H1 (cell line): ENCODE results near the gene UBE2J1. TPM values are rescaled to one million over a fixed set of nuclear protein-coding genes. Genes with fewer than 3 reads are reported as not detected.

Source experiments
- CTCF ChIA-PET: fragments of 300-600 bp; sonication (Branson Sonifier 250); formaldehyde crosslinking; loops from one replicate; lab custom pipeline; 2021; ENCODE audit not compliant: partially characterized antibody; lab: Charles Lee
- POLR2A ChIA-PET: fragments of 300-600 bp; sonication (Branson Sonifier 250); formaldehyde crosslinking; loops from one replicate; lab custom pipeline; 2021; ENCODE audit warnings: inconsistent platforms; ENCODE audit not compliant: partially characterized antibody; lab: Charles Lee
- DNase-seq, 2 experiments: peaks; one replicate each; pipeline versions ENCODE4 v3.0.0 to v3.0.0-alpha.2; 2010 to 2022; ENCODE audit warnings: low spot score in 2 of 2, low read depth in 1 of 2, mixed read lengths in 1 of 2
- FAIRE-seq: peaks from 2 replicates; lab custom pipeline; 2011; peaks lifted over from hg19 to GRCh38; lab: Jason Lieb, UNC
- H2AFZ ChIP-seq: 2 replicates; pipeline ENCODE4 v1.8.1; 2012; ENCODE audit warnings: low read length, inconsistent platforms
- H2AK5ac ChIP-seq: 2 replicates; pipeline ENCODE4 v1.6.1; 2013; ENCODE audit warnings: low read depth, low read length
- H2BK120ac ChIP-seq: replicated peaks from 2 replicates; pipeline ENCODE3; 2013; ENCODE audit warnings: low read depth, low read length, inconsistent platforms
- H2BK12ac ChIP-seq: 2 replicates; pipeline ENCODE4 v1.6.1; 2013; ENCODE audit warnings: low read depth, low read length
- H2BK15ac ChIP-seq: 2 replicates; pipeline ENCODE4 v1.6.1; 2013; ENCODE audit warnings: low read length
- H2BK20ac ChIP-seq: 2 replicates; pipeline ENCODE4 v1.6.1; 2013; ENCODE audit warnings: low read length
- H2BK5ac ChIP-seq: 2 replicates; pipeline ENCODE4 v1.6.1; 2013; ENCODE audit warnings: low read depth, low read length
- H3K14ac ChIP-seq: 2 replicates; pipeline ENCODE4 v1.6.1; 2013; ENCODE audit warnings: inconsistent platforms; ENCODE audit not compliant: insufficient read length
- H3K18ac ChIP-seq: 2 replicates; pipeline ENCODE4 v1.6.1; 2013; ENCODE audit warnings: low read length; ENCODE audit errors: extremely low read depth
- H3K23ac ChIP-seq: 2 replicates; pipeline ENCODE4 v1.6.1; 2013; ENCODE audit warnings: inconsistent platforms; ENCODE audit not compliant: insufficient read length
- H3K23me2 ChIP-seq: 2 replicates; pipeline ENCODE4 v1.6.1; 2013; ENCODE audit warnings: low read depth, low read length
- H3K27ac ChIP-seq: 2 replicates; pipeline ENCODE4 v1.6.1; 2011; ENCODE audit warnings: low read depth, low read length, inconsistent platforms
- H3K27me3 ChIP-seq, 4 experiments: replicated peaks in 1 of 4; 1 replicate in 1 of 4; 2 replicates in 3 of 4; pipeline versions ENCODE4 v1.6.1 to v1.8.1; 2011 to 2013; ENCODE audit warnings: low read length in 3 of 4, mild to moderate bottlenecking in 3 of 4, inconsistent platforms in 2 of 4, mixed read lengths in 2 of 4, moderate library complexity in 1 of 4; ENCODE audit not compliant: control insufficient read depth in 3 of 4, insufficient read depth in 3 of 4; ENCODE audit errors: extremely low read depth in 1 of 4
- H3K36me3 ChIP-seq, 4 experiments: 2 replicates each; pipeline versions ENCODE4 v1.6.1 to v1.8.1; 2011 to 2013; ENCODE audit warnings: mild to moderate bottlenecking in 4 of 4, low read length in 3 of 4, moderate library complexity in 2 of 4, control low read depth in 1 of 4, inconsistent platforms in 1 of 4; ENCODE audit not compliant: insufficient read depth in 4 of 4, control insufficient read depth in 2 of 4
- H3K4ac ChIP-seq: replicated peaks from 2 replicates; pipeline ENCODE3; 2013; ENCODE audit warnings: low read length, low read depth, mixed read lengths, inconsistent platforms; ENCODE audit not compliant: insufficient read length
- H3K4me1 ChIP-seq, 4 experiments: replicated peaks in 1 of 4; 1 replicate in 1 of 4; 2 replicates in 3 of 4; pipeline versions ENCODE4 v1.6.1 to v1.8.1; 2011 to 2013; ENCODE audit warnings: low read length in 3 of 4, inconsistent platforms in 2 of 4, mixed read lengths in 1 of 4; ENCODE audit not compliant: insufficient read depth in 4 of 4, control insufficient read depth in 3 of 4
- H3K4me2 ChIP-seq, 2 experiments: 2 replicates each; pipeline versions ENCODE4 v1.6.1 to v1.8.1; 2011 to 2013; ENCODE audit warnings: low read depth in 2 of 2, low read length in 2 of 2, control low read depth in 1 of 2, inconsistent platforms in 1 of 2, mild to moderate bottlenecking in 1 of 2; ENCODE audit not compliant: insufficient read depth in 1 of 2
- H3K4me3 ChIP-seq, 4 experiments: fragments of 200-600, 300-600 bp in 1 of 4; sonication (generic), shearing (Covaris generic), sonication (Bioruptor Twin) in 1 of 4; 2 replicates each; pipeline versions ENCODE4 v1.5.1 to v1.8.1; 2011 to 2016; ENCODE audit warnings: low read length in 4 of 4, low read depth in 3 of 4, control low read depth in 2 of 4, inconsistent platforms in 2 of 4, mild to moderate bottlenecking in 2 of 4, mixed read lengths in 1 of 4, moderate library complexity in 1 of 4; ENCODE audit not compliant: insufficient read depth in 2 of 4; ENCODE audit errors: extremely low read depth in 1 of 4
- H3K56ac ChIP-seq: replicated peaks from 2 replicates; pipeline ENCODE3; 2013; ENCODE audit warnings: low read depth, mild to moderate bottlenecking, mixed read lengths, low read length, inconsistent platforms; ENCODE audit not compliant: insufficient read length
- H3K79me1 ChIP-seq: 2 replicates; pipeline ENCODE4 v1.6.1; 2013; ENCODE audit warnings: low read depth, low read length, control low read depth
- H3K79me2 ChIP-seq, 2 experiments: 2 replicates each; pipeline versions ENCODE4 v1.6.1 to v1.8.1; 2012 to 2013; ENCODE audit warnings: low read length in 2 of 2, mild to moderate bottlenecking in 2 of 2, inconsistent platforms in 1 of 2; ENCODE audit not compliant: insufficient read depth in 2 of 2, control insufficient read depth in 1 of 2
- H3K9ac ChIP-seq, 4 experiments: replicated peaks in 1 of 4; 1 replicate in 1 of 4; 2 replicates in 3 of 4; pipeline versions ENCODE4 v1.6.1 to v1.8.1; 2011 to 2013; ENCODE audit warnings: low read depth in 3 of 4, low read length in 3 of 4, control low read depth in 2 of 4, mild to moderate bottlenecking in 2 of 4, moderate library complexity in 2 of 4, inconsistent platforms in 1 of 4; ENCODE audit errors: extremely low read depth in 1 of 4
- H3K9me3 ChIP-seq, 2 experiments: 2 replicates each; pipeline versions ENCODE4 v1.6.1 to v1.8.1; 2012 to 2013; ENCODE audit warnings: mild to moderate bottlenecking in 2 of 2, moderate library complexity in 2 of 2, control low read depth in 1 of 2, inconsistent platforms in 1 of 2, low read depth in 1 of 2, low read length in 1 of 2, mixed read lengths in 1 of 2; ENCODE audit not compliant: insufficient read depth in 2 of 2
- H4K20me1 ChIP-seq, 2 experiments: replicated peaks in 1 of 2; 2 replicates each; pipeline versions ENCODE3 to v1.8.1; 2011 to 2013; ENCODE audit warnings: inconsistent platforms in 2 of 2, low read length in 2 of 2, mild to moderate bottlenecking in 1 of 2; ENCODE audit not compliant: insufficient read depth in 2 of 2, control insufficient read depth in 1 of 2
- H4K5ac ChIP-seq: 2 replicates; pipeline ENCODE4 v1.6.1; 2013; ENCODE audit warnings: low read length, low read depth, mixed read lengths, inconsistent platforms; ENCODE audit not compliant: insufficient read length
- H4K8ac ChIP-seq: 2 replicates; pipeline ENCODE4 v1.8.0; 2013; ENCODE audit warnings: mild to moderate bottlenecking, moderate library complexity, low read length, inconsistent platforms; ENCODE audit not compliant: insufficient read depth; ENCODE audit errors: extremely low read depth
- H4K91ac ChIP-seq: replicated peaks from 2 replicates; pipeline ENCODE3; 2013; ENCODE audit warnings: low read length, mixed read lengths, inconsistent platforms; ENCODE audit not compliant: insufficient read length
- polyA plus RNA-seq, 7 experiments: library from polyadenylated mRNA; depleted of rRNA in 3 of 7; stranded (reverse) in 5 of 7; unstranded in 2 of 7; fragments of >200 nt in 5 of 7; fragments of 200-250 nt in 2 of 7; gene quantifications; 1 replicate in 5 of 7; 2 replicates in 1 of 7; 4 replicates in 1 of 7; pipeline versions ENCODE4 v1.2.1 to v1.2.3, GENCODE V29; 2011 to 2013; ENCODE audit warnings: missing spikeins in 2 of 7, mixed read lengths in 2 of 7
- total RNA-seq: library from RNA; stranded (reverse); fragmentation: NEBNext Ultra II Directional; extraction: Animal tissue kit (Norgen Biotek cat#: 25700); gene quantifications from 2 replicates; pipeline ENCODE4 v1.2.1, GENCODE V29; 2021

Gene UBE2J1
- total and polyA plus RNA-seq, 2 of the 8 experiments (the other 6 are each of a cell fraction or from before 2014, with no cell fraction given) = 8.5 to 15.2 TPM

DNA sequence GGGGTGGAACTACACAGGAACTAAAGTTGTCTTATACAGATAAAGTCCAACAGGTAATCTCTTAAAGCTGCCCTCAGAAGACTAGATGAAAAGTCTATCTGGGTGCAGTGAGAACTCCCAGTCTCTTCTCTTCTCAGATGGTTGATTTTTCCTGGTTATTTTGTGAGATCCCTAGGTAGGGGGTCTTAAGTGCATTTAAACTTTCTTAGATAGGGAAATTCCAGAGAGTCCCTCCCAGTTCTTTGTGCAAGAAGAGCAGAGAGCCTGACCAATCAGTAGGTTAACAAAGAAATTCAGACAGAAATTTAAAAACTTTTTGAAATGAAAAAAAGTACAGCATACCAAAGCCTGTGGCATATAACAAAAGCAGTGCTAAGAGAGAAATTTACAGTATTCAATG lies 35.5 kb downstream of the UBE2J1 start:
- FAIRE-seq (no peak), DNase-seq (no peak)
- Histone ChIP-seq H3K4me1 (peaks cover 0 to 2% (median 0%) of the 10 kb centered on the region in 4 experiments; a peak in 1 of 7 replicates), H3K4me2 (peak overlapping the region in 1 of 2 experiments; percentile 12; a peak in 1 of 4 replicates), H3K36me3 (no peaks in the 10 kb centered on the region; a peak in 1 of 8 replicates), H2BK120ac (no peak overlapping the region), H2BK5ac (no peak overlapping the region), H3K27ac (no peak overlapping the region), H3K79me2 (no peaks in the 10 kb centered on the region), H3K79me1 (no peaks in the 10 kb centered on the region), H3K56ac (no peak overlapping the region), H4K5ac (no peak overlapping the region), H2BK15ac (no peak overlapping the region), H4K91ac (no peak overlapping the region), H3K18ac (no peak overlapping the region), H2AFZ (no peak overlapping the region), H3K9ac (no peak overlapping the region), H3K27me3 (no peaks in the 10 kb centered on the region), H3K14ac (no peak overlapping the region), H2BK12ac (no peak overlapping the region), H3K23ac (no peak overlapping the region), H2AK5ac (no peak overlapping the region), H4K20me1 (no peaks in the 10 kb centered on the region), H3K9me3 (peaks cover 12% of the 10 kb centered on the region in 2 experiments; a peak in 3 of 4 replicates), H2BK20ac (no peak overlapping the region), H3K4ac (no peak overlapping the region), H4K8ac (no peak overlapping the region), H3K23me2 (no peaks in the 10 kb centered on the region; the same call in 1 of the 2 replicates), H3K4me3 (no peak overlapping the region; a peak in 1 of 8 replicates)
- CTCF ChIA-PET = interaction anchor here (0.6 to 1.6 kb wide), 6 partner anchors 8 to 541 kb away, joined by 3 to 4 read pairs (median 3); no protein-coding TSS in a partner anchor
- POLR2A ChIA-PET = interaction anchor here (0.6 to 1.3 kb wide), 3 partner anchors 34 to 58 kb away, joined by 3 read pairs; no protein-coding TSS in a partner anchor
